Central memory CD8-positive, alpha-beta T cell (primary cell): ENCODE measurements around the gene DLX2.

Experiments
- ATAC-seq: fragments of 150-1000 bp; cut with Tn5 transposase; replicated peaks from 2 replicates; pipeline ENCODE4 v1.10.0; 2022; ENCODE audit warnings: mild to moderate bottlenecking, moderate FRiP score, moderate number of reproducible peaks; ENCODE audit not compliant: poor library complexity, severe bottlenecking; ENCODE audit errors: extremely low read depth
- DNase-seq, 2 donors: peaks; one replicate each; pipeline ENCODE4 v3.0.0; 2021; ENCODE audit warnings: low spot score in 2 of 2
- H3K27ac Mint-ChIP-seq: one replicate; pipeline ENCODE4 v1.8.0; 2022; ENCODE audit warnings: low read depth, mild to moderate bottlenecking, moderate library complexity, mixed read lengths
- H3K27me3 Mint-ChIP-seq: one replicate; pipeline ENCODE4 v1.8.0; 2022; ENCODE audit warnings: mixed read lengths
- H3K36me3 Mint-ChIP-seq: one replicate; pipeline ENCODE4 v1.8.0; 2022; ENCODE audit warnings: mild to moderate bottlenecking, moderate library complexity, mixed read lengths; ENCODE audit not compliant: insufficient read depth
- H3K4me1 Mint-ChIP-seq: one replicate; pipeline ENCODE4 v1.8.0; 2022; ENCODE audit warnings: mixed read lengths
- H3K4me3 Mint-ChIP-seq: one replicate; pipeline ENCODE4 v1.8.0; 2022; ENCODE audit warnings: mild to moderate bottlenecking, moderate library complexity, mixed read lengths
- H3K9me3 Mint-ChIP-seq: one replicate; pipeline ENCODE4 v1.8.0; 2022; ENCODE audit warnings: mixed read lengths

DLX2 gene

GRCh38 chr2:172095905-172096625 is 6.6 kb downstream of the DLX2 start:
- Mint-ChIP-seq H3K27ac (peak overlapping the region; percentile 71), H3K9me3 (no peaks in the 10 kb centered on the region), H3K27me3 (peaks cover 83% of the 10 kb centered on the region), H3K4me3 (peak overlapping the region; percentile 77), H3K36me3 (peaks cover 23% of the 10 kb centered on the region), H3K4me1 (peaks cover 42% of the 10 kb centered on the region)
- ATAC-seq (no peak), DNase-seq (no peak)

GRCh38 chr2:172095146-172095904 is 7.4 kb downstream of the DLX2 start:
- H3K9me3 Mint-ChIP-seq = no peaks in the 10 kb centered on the region
- peaks cover 83% of the 10 kb centered on the region for H3K27me3 Mint-ChIP-seq
- peak in 1 of 2 donors; percentile 80 for DNase-seq
- H3K27ac Mint-ChIP-seq = peak overlapping the region; percentile 71
- peak; percentile 91 for ATAC-seq
- H3K36me3 Mint-ChIP-seq = peaks cover 23% of the 10 kb centered on the region
- peaks cover 42% of the 10 kb centered on the region for H3K4me1 Mint-ChIP-seq
- H3K4me3 Mint-ChIP-seq = peak overlapping the region; percentile 77

- no peaks in the 10 kb centered on the region for H3K9me3 Mint-ChIP-seq
- H3K27ac Mint-ChIP-seq = no peak overlapping the region
- peak overlapping the region; percentile 77 for H3K4me3 Mint-ChIP-seq
- H3K27me3 Mint-ChIP-seq = peaks cover 90% of the 10 kb centered on the region
- DNase-seq = no peak
- H3K4me1 Mint-ChIP-seq = peaks cover 42% of the 10 kb centered on the region
- ATAC-seq = no peak
- peaks cover 24% of the 10 kb centered on the region for H3K36me3 Mint-ChIP-seq
These were observed 8.2 kb downstream of the DLX2 start for GRCh38 chr2:172094294-172095145.

GRCh38 chr2:172093416-172094293 is 9.0 kb downstream of the DLX2 start:
- Mint-ChIP-seq H3K27ac (no peak overlapping the region), H3K4me1 (peaks cover 40% of the 10 kb centered on the region), H3K4me3 (peak overlapping the region; percentile 31)

GRCh38 chr2:172092716-172093415 is 9.8 kb downstream of the DLX2 start:
- Mint-ChIP-seq H3K4me1 (peaks cover 35% of the 10 kb centered on the region), H3K27ac (no peak overlapping the region), H3K27me3 (peaks cover 93% of the 10 kb centered on the region), H3K36me3 (peaks cover 27% of the 10 kb centered on the region), H3K4me3 (no peak overlapping the region), H3K9me3 (no peaks in the 10 kb centered on the region)
- ATAC-seq = no peak
- DNase-seq = no peak

More at GRCh38 chr2:172093416-172094293, 9.0 kb downstream of the DLX2 start:
- Mint-ChIP-seq H3K9me3 (no peaks in the 10 kb centered on the region), H3K27me3 (peaks cover 93% of the 10 kb centered on the region), H3K36me3 (peaks cover 24% of the 10 kb centered on the region)
- ATAC-seq = no peak
- no peak for DNase-seq

GRCh38 chr2:172091761-172092566 is 10.7 kb downstream of the DLX2 start:
- no peak overlapping the region for H3K27ac Mint-ChIP-seq

GRCh38 chr2:172091000-172091641 is 11.6 kb downstream of the DLX2 start:
- Mint-ChIP-seq H3K4me3 (no peak overlapping the region), H3K27ac (no peak overlapping the region), H3K36me3 (peaks cover 42% of the 10 kb centered on the region), H3K4me1 (peaks cover 32% of the 10 kb centered on the region), H3K9me3 (no peaks in the 10 kb centered on the region), H3K27me3 (peaks cover 93% of the 10 kb centered on the region)
- ATAC-seq = no peak
- no peak for DNase-seq

More at GRCh38 chr2:172091761-172092566, 10.7 kb downstream of the DLX2 start:
- H3K4me3 Mint-ChIP-seq = no peak overlapping the region
- peaks cover 93% of the 10 kb centered on the region for H3K27me3 Mint-ChIP-seq
- ATAC-seq (no peak), DNase-seq (no peak)
- peaks cover 35% of the 10 kb centered on the region for H3K36me3 Mint-ChIP-seq
- H3K9me3 Mint-ChIP-seq = no peaks in the 10 kb centered on the region
- H3K4me1 Mint-ChIP-seq = peaks cover 41% of the 10 kb centered on the region

- no peak overlapping the region for H3K4me3 Mint-ChIP-seq
- H3K9me3 Mint-ChIP-seq = no peaks in the 10 kb centered on the region
- H3K27me3 Mint-ChIP-seq = peaks cover 93% of the 10 kb centered on the region
These were observed 12.4 kb downstream of the DLX2 start for GRCh38 chr2:172090044-172090961.

GRCh38 chr2:172089633-172090032 is 13.1 kb downstream of the DLX2 start:
- DNase-seq (no peak), ATAC-seq (no peak)
- Mint-ChIP-seq H3K4me3 (no peak overlapping the region), H3K4me1 (peaks cover 36% of the 10 kb centered on the region), H3K36me3 (peaks cover 43% of the 10 kb centered on the region), H3K27me3 (peaks cover 95% of the 10 kb centered on the region), H3K27ac (no peak overlapping the region), H3K9me3 (no peaks in the 10 kb centered on the region)

More at GRCh38 chr2:172090044-172090961, 12.4 kb downstream of the DLX2 start:
- Mint-ChIP-seq H3K4me1 (peaks cover 32% of the 10 kb centered on the region), H3K27ac (peak overlapping the region; percentile 22), H3K36me3 (peaks cover 40% of the 10 kb centered on the region)
- no peak for DNase-seq
- no peak for ATAC-seq
